ENCODE data around the gene BRWD1. TPM values are rescaled to one million over a fixed set of nuclear protein-coding genes. Genes with fewer than 3 reads are reported as not detected.

Gene BRWD1
- total RNA-seq, 3 donors from 2014 or later = 65.4 to 128 (median 105) TPM

GRCh38 chr21:39153373-39153772 lies 160.1 kb downstream of the BRWD1 start:
- TF ChIP-seq CTCF (IDR thresholded peaks at IDR 0.05) (no peak), POLR2A (IDR thresholded peaks at IDR 0.05) (no peak), POLR2AphosphoS5 (IDR thresholded peaks at IDR 0.05) (no peak)
- intact Hi-C loops (cut with DNase I; ENCODE audit: low total_unique reads) = no loop called here
- H3K36me3 ChIP-seq = no peaks in the 10 kb centered on the region

GRCh38 chr21:39152271-39152670 lies 161.2 kb downstream of the BRWD1 start:
- Histone ChIP-seq H3K27me3 (no peaks in the 10 kb centered on the region), H3K4me3 (no peak overlapping the region), H3K36me3 (no peaks in the 10 kb centered on the region), H3K9me3 (no peaks in the 10 kb centered on the region), H3K27ac (no peak overlapping the region), H3K4me1 (no peaks in the 10 kb centered on the region)
- intact Hi-C loops (cut with DNase I; ENCODE audit: low total_unique reads) = no loop called here
- TF ChIP-seq POLR2AphosphoS5 (IDR thresholded peaks at IDR 0.05) = no peak
- no peak for TF ChIP-seq POLR2A (IDR thresholded peaks at IDR 0.05)
- TF ChIP-seq CTCF (IDR thresholded peaks at IDR 0.05) = no peak
- DNase-seq (ENCODE audit: low spot score in 2 of 2) = no peak

More at GRCh38 chr21:39153373-39153772, 160.1 kb downstream of the BRWD1 start:
- no peak overlapping the region for H3K27ac ChIP-seq
- no peaks in the 10 kb centered on the region for H3K27me3 ChIP-seq
- H3K9me3 ChIP-seq = no peaks in the 10 kb centered on the region
- no peak for DNase-seq (ENCODE audit: low spot score in 2 of 2)
- no peak overlapping the region for H3K4me3 ChIP-seq
- no peaks in the 10 kb centered on the region for H3K4me1 ChIP-seq

GRCh38 chr21:39150877-39151276 lies 162.6 kb downstream of the BRWD1 start:
- Histone ChIP-seq H3K9me3 (no peaks in the 10 kb centered on the region), H3K27ac (no peak overlapping the region), H3K4me1 (no peaks in the 10 kb centered on the region), H3K4me3 (no peak overlapping the region), H3K36me3 (no peaks in the 10 kb centered on the region), H3K27me3 (no peaks in the 10 kb centered on the region)
- intact Hi-C loops (cut with DNase I; ENCODE audit: low total_unique reads) = no loop called here
- DNase-seq (ENCODE audit: low spot score in 2 of 2) = no peak
- TF ChIP-seq CTCF (IDR thresholded peaks at IDR 0.05) (no peak), POLR2AphosphoS5 (IDR thresholded peaks at IDR 0.05) (no peak), POLR2A (IDR thresholded peaks at IDR 0.05) (no peak)

- Histone ChIP-seq H3K27ac (no peak overlapping the region), H3K36me3 (no peaks in the 10 kb centered on the region), H3K4me1 (no peaks in the 10 kb centered on the region), H3K27me3 (no peaks in the 10 kb centered on the region), H3K9me3 (no peaks in the 10 kb centered on the region), H3K4me3 (no peak overlapping the region)
- no peak for TF ChIP-seq POLR2A (IDR thresholded peaks at IDR 0.05)
- no peak for TF ChIP-seq CTCF (IDR thresholded peaks at IDR 0.05)
- TF ChIP-seq POLR2AphosphoS5 (IDR thresholded peaks at IDR 0.05) = no peak
- intact Hi-C loops (cut with DNase I; ENCODE audit: low total_unique reads) = no loop called here
- DNase-seq (ENCODE audit: low spot score in 2 of 2) = no peak
Observed at GRCh38 chr21:39150316-39150715, 163.1 kb downstream of the BRWD1 start.

- intact Hi-C loops (cut with DNase I; ENCODE audit: low total_unique reads) = no loop called here
- Histone ChIP-seq H3K4me1 (no peaks in the 10 kb centered on the region), H3K27ac (no peak overlapping the region), H3K4me3 (no peak overlapping the region), H3K36me3 (no peaks in the 10 kb centered on the region), H3K9me3 (no peaks in the 10 kb centered on the region), H3K27me3 (no peaks in the 10 kb centered on the region)
- TF ChIP-seq CTCF (IDR thresholded peaks at IDR 0.05) (no peak), POLR2A (IDR thresholded peaks at IDR 0.05) (no peak), POLR2AphosphoS5 (IDR thresholded peaks at IDR 0.05) (no peak)
- no peak for DNase-seq (ENCODE audit: low spot score in 2 of 2)
Observed at GRCh38 chr21:39149882-39150281, 163.6 kb downstream of the BRWD1 start.
